HCT116 (cell line): ENCODE results near the gene ALDH1L1. TPM values are rescaled to one million over a fixed set of nuclear protein-coding genes. Genes with fewer than 3 reads are reported as not detected.

Source experiments
- ATAC-seq: fragments of 200-7000 bp; cut with Tn5 transposase; 2 replicates; pipeline ENCODE4 v1.9.1; 2020; ENCODE audit warnings: mild to moderate bottlenecking, moderate library complexity
- BruUV-seq: library from RNA; stranded (reverse); fragments of 400-500 nt; replicated peaks from 2 replicates; lab custom pipeline; 2021; lab: Mats Ljungman, UMichigan
- CTCF ChIA-PET: fragments of 300-600 bp; sonication (Branson Sonifier 250); formaldehyde crosslinking; loops from one replicate; lab custom pipeline; 2021; ENCODE audit warnings: antibody characterized with exemption; lab: Charles Lee
- POLR2A ChIA-PET: fragments of 300-600, 350-600 bp; sonication (Branson Sonifier 250); formaldehyde crosslinking; loops from one replicate; lab custom pipeline; 2021; ENCODE audit warnings: antibody characterized with exemption; lab: Charles Lee
- RAD21 ChIA-PET, 2 experiments: fragments of 300-600 bp; sonication (Branson Sonifier 250); formaldehyde crosslinking; loops; one replicate each; lab custom pipeline; 2023; ENCODE audit warnings: low total read pairs in 2 of 2; ENCODE audit not compliant: uncharacterized antibody in 2 of 2, unreplicated experiment in 2 of 2, low non-redundant PET in 1 of 2; lab: Charles Lee
- DNase-seq: peaks from one replicate; pipeline ENCODE4 v3.0.0-alpha.2; 2010; ENCODE audit warnings: low read depth, low spot score
- H2AFZ ChIP-seq: fragments of 200-600 bp; shearing (Covaris generic), sonication (generic); 2 replicates; pipeline ENCODE4 v1.6.1; 2017; ENCODE audit warnings: low read depth, mixed run types, mixed read lengths, antibody characterized with exemption, low read length; ENCODE audit not compliant: poor library complexity, severe bottlenecking
- H3K27ac ChIP-seq: 2 replicates; pipeline ENCODE4 v1.5.1; 2012; ENCODE audit warnings: low read depth, low read length
- H3K27me3 ChIP-seq: fragments of 200-600 bp; sonication (generic); 2 replicates; pipeline ENCODE4 v1.6.1; 2016; ENCODE audit warnings: mixed run types, low read length, mixed read lengths; ENCODE audit not compliant: insufficient read depth
- H3K36me3 ChIP-seq, 2 experiments: fragments of 200-500 bp in 1 of 2; fragments of 200-600 bp in 1 of 2; sonication (Bioruptor generic) in 1 of 2; sonication (generic) in 1 of 2; 2 replicates each; pipeline versions ENCODE4 v1.5.1 to v1.6.1; 2014 to 2016; ENCODE audit warnings: low read length in 2 of 2, inconsistent platforms in 1 of 2, mixed read lengths in 1 of 2, mixed run types in 1 of 2; ENCODE audit not compliant: insufficient read depth in 2 of 2, control insufficient read depth in 1 of 2
- H3K4me1 ChIP-seq, 2 experiments: fragments of 200-600 bp in 1 of 2; sonication (generic) in 1 of 2; 2 replicates each; pipeline versions ENCODE4 v1.5.1 to v1.6.1; 2012 to 2017; ENCODE audit warnings: low read length in 2 of 2, inconsistent platforms in 1 of 2, mild to moderate bottlenecking in 1 of 2, mixed read lengths in 1 of 2, mixed run types in 1 of 2, moderate library complexity in 1 of 2; ENCODE audit not compliant: insufficient read depth in 2 of 2, control insufficient read depth in 1 of 2
- H3K4me2 ChIP-seq: fragments of 200-600 bp; sonication (generic); 2 replicates; pipeline ENCODE4 v1.6.1; 2017; ENCODE audit warnings: mixed run types, low read length, mixed read lengths
- H3K4me3 ChIP-seq, 2 experiments: fragments of 200-600 bp in 1 of 2; sonication (generic) in 1 of 2; replicated peaks in 1 of 2; 2 replicates each; pipeline ENCODE4 v1.5.1; 2011 to 2016; ENCODE audit warnings: low read length in 2 of 2, control low read depth in 1 of 2, low read depth in 1 of 2, mild to moderate bottlenecking in 1 of 2, mixed read lengths in 1 of 2, mixed run types in 1 of 2
- H3K79me2 ChIP-seq: fragments of 200-600 bp; sonication (generic); 2 replicates; pipeline ENCODE4 v1.6.1; 2017; ENCODE audit warnings: mild to moderate bottlenecking, mixed run types, low read length, moderate library complexity, mixed read lengths; ENCODE audit not compliant: insufficient read depth
- H3K9ac ChIP-seq: fragments of 200-600 bp; sonication (generic); 2 replicates; pipeline ENCODE4 v1.6.1; 2016; ENCODE audit warnings: low read length, mixed read lengths
- H3K9me2 ChIP-seq: fragments of 200-600 bp; sonication (generic), shearing (Covaris generic); 2 replicates; pipeline ENCODE4 v1.6.1; 2017; ENCODE audit warnings: mixed run types, mild to moderate bottlenecking, moderate library complexity; ENCODE audit not compliant: insufficient read depth
- H3K9me3 ChIP-seq, 2 experiments: fragments of 200-500 bp in 1 of 2; fragments of 200-600 bp in 1 of 2; sonication (Bioruptor generic) in 1 of 2; sonication (generic) in 1 of 2; 2 replicates each; pipeline ENCODE4 v1.6.1; 2014 to 2017; ENCODE audit warnings: low read length in 2 of 2, mixed read lengths in 2 of 2, inconsistent platforms in 1 of 2, low read depth in 1 of 2, mild to moderate bottlenecking in 1 of 2, mixed run types in 1 of 2, moderate library complexity in 1 of 2; ENCODE audit not compliant: control insufficient read depth in 1 of 2, insufficient read depth in 1 of 2
- H4K20me1 ChIP-seq: fragments of 200-600 bp; sonication (generic), shearing (Covaris generic); 2 replicates; pipeline ENCODE4 v1.6.1; 2017; ENCODE audit warnings: mixed run types, mild to moderate bottlenecking, moderate library complexity; ENCODE audit not compliant: insufficient read depth
- SP1 ChIP-seq: IDR thresholded peaks from 2 replicates; pipeline ENCODE4 v1.6.1; 2012; ENCODE audit warnings: low read depth
- TCF7L2 ChIP-seq: IDR thresholded peaks from 2 replicates; pipeline ENCODE4 v1.7.0; 2011; ENCODE audit warnings: borderline replicate concordance, inconsistent platforms; ENCODE audit not compliant: insufficient read depth, insufficient read length; ENCODE audit errors: extremely low read depth
- ZFX ChIP-seq: fragments of 450-650 bp; IDR thresholded peaks from 2 replicates; pipeline ENCODE4 v1.6.1; 2017
- intact Hi-C: fragments of 100-400 bp; cut with micrococcal nuclease; formaldehyde crosslinking; loops from 2 replicates; pipeline ENCODE4 v1.10.0; 2022
- total RNA-seq: library from RNA; stranded (reverse); gene quantifications from one replicate; pipeline ENCODE4 v1.2.1, GENCODE V29; 2021; ENCODE audit not compliant: unreplicated experiment
- TF ChIP-seq, protein P1 (sequence below): IDR thresholded peaks from 2 replicates; pipeline ENCODE4 v1.6.1; 2011; ENCODE audit warnings: mild to moderate bottlenecking, low read length, moderate library complexity; ENCODE audit not compliant: insufficient replicate concordance; ENCODE audit errors: extremely low read depth

Gene ALDH1L1
- total RNA-seq, 1 experiment from 2014 or later, result 0.81 TPM

DNA sequence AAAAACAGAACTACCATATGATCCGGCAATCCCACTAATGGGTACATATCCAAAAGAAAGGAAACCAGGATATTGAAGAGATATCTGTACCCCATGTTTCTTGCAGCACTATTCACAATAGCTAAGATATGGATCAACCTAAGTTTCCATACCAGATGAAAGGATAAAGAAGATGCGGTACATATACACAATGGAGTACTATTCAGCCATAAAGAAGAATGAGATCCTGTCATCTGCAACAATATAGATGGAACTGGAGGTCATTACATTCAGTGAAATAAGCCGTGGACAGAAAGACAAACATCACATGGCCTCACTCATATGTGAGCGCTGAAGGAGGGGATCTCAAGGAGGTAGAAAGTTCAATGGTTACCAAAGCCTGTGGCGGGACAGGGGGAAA lies 99.4 kb downstream of the ALDH1L1 start:
- no peaks in the 10 kb centered on the region for H3K36me3 ChIP-seq
- intact Hi-C loops, result no loop called here
- H3K27me3 ChIP-seq, result no peaks in the 10 kb centered on the region
- TF ChIP-seq TCF7L2 (no peak), ZFX (no peak)
- H3K9ac ChIP-seq, result no peak overlapping the region
- H3K79me2 ChIP-seq, result peaks cover 15% of the 10 kb centered on the region; the same call in 1 of the 2 replicates
- H3K4me1 ChIP-seq, result peaks cover 14 to 35% of the 10 kb centered on the region in 2 experiments
- ChIA-PET POLR2A (interaction anchor here (0.6 kb wide), 1 partner anchor 398 kb away, joined by 3 read pairs; no protein-coding TSS in a partner anchor), CTCF (no interaction called here), RAD21 (no interaction called here)
- H3K4me2 ChIP-seq, result no peak overlapping the region; the same call in 1 of the 2 replicates
- ATAC-seq (no peak), DNase-seq (no peak)
- H3K4me3 ChIP-seq, result no peak overlapping the region
- no TSS peak for BruUV-seq
- no peak overlapping the region for H2AFZ ChIP-seq
- no peaks in the 10 kb centered on the region for H4K20me1 ChIP-seq
- H3K9me3 ChIP-seq, result no peaks in the 10 kb centered on the region
- no peaks in the 10 kb centered on the region for H3K9me2 ChIP-seq
- no peak overlapping the region for H3K27ac ChIP-seq

DNA sequence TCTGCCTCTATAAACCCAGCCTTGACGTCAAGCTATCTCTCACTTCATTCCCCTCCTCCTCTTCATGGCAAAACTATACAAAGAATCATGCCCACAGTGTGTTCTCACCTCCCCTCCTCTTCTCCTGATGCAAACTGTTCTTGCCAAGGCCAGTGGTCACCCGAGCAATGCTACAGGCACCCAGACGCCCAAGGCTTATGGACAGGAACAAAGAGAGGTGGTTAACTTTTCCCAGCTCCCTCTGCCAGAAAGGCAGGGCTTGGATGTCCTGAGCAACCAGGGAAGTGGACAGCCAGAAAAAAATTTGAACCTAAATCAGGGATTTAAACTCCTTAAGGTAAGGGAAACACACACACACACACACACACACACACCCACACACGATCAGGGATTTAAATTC lies 101.5 kb downstream of the ALDH1L1 start:
- ChIA-PET CTCF (interaction anchor here (0.6 kb wide), 1 partner anchor 120 kb away, joined by 4 read pairs; no protein-coding TSS in a partner anchor), RAD21 (no interaction called here), POLR2A (interaction anchor here (0.6 kb wide), 1 partner anchor 69 kb away, joined by 3 read pairs; no protein-coding TSS in a partner anchor)
- Histone ChIP-seq H3K27me3 (no peaks in the 10 kb centered on the region), H3K4me1 (peaks cover 14 to 23% of the 10 kb centered on the region in 2 experiments), H3K4me3 (no peak overlapping the region), H3K9ac (no peak overlapping the region), H3K36me3 (no peaks in the 10 kb centered on the region), H3K27ac (no peak overlapping the region), H3K79me2 (peaks cover 15% of the 10 kb centered on the region; the same call in 1 of the 2 replicates), H3K4me2 (no peak overlapping the region), H2AFZ (no peak overlapping the region), H3K9me3 (no peaks in the 10 kb centered on the region), H3K9me2 (no peaks in the 10 kb centered on the region), H4K20me1 (no peaks in the 10 kb centered on the region)
- ATAC-seq (no peak), DNase-seq (no peak)
- TF ChIP-seq, protein P1, sequence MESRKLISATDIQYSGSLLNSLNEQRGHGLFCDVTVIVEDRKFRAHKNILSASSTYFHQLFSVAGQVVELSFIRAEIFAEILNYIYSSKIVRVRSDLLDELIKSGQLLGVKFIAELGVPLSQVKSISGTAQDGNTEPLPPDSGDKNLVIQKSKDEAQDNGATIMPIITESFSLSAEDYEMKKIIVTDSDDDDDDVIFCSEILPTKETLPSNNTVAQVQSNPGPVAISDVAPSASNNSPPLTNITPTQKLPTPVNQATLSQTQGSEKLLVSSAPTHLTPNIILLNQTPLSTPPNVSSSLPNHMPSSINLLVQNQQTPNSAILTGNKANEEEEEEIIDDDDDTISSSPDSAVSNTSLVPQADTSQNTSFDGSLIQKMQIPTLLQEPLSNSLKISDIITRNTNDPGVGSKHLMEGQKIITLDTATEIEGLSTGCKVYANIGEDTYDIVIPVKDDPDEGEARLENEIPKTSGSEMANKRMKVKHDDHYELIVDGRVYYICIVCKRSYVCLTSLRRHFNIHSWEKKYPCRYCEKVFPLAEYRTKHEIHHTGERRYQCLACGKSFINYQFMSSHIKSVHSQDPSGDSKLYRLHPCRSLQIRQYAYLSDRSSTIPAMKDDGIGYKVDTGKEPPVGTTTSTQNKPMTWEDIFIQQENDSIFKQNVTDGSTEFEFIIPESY, result no peak
- no peak for TF ChIP-seq SP1
- intact Hi-C loops, result no loop called here
- no TSS peak for BruUV-seq
